Cerebellar cortex (tissue), 1 donor: ENCODE data around the gene SRRT.
"Not testable (repeated sequence)": the region's sequence is repeated elsewhere in the genome, so short reads cannot be mapped to it uniquely, and the experiment has no call there.

Experiments
- DNase-seq: peaks from one replicate; pipeline ENCODE4 v3.0.0-alpha.2; 2015; ENCODE audit warnings: low spot score

SRRT gene

GRCh38 chr7:100893910-100894721 lies 19.2 kb downstream of the SRRT start:
- no peak for DNase-seq

GRCh38 chr7:100894860-100895700 lies 20.2 kb downstream of the SRRT start:
- peak; percentile 54 for DNase-seq

GRCh38 chr7:100895701-100895955 lies 20.7 kb downstream of the SRRT start, which contains the start of gene ACHE:
TSS of gene ACHE (minus strand) at chr7:100895888. CDS start at chr7:100894232, 1,656 bp downstream.
- DNase-seq, result no peak

DNA sequence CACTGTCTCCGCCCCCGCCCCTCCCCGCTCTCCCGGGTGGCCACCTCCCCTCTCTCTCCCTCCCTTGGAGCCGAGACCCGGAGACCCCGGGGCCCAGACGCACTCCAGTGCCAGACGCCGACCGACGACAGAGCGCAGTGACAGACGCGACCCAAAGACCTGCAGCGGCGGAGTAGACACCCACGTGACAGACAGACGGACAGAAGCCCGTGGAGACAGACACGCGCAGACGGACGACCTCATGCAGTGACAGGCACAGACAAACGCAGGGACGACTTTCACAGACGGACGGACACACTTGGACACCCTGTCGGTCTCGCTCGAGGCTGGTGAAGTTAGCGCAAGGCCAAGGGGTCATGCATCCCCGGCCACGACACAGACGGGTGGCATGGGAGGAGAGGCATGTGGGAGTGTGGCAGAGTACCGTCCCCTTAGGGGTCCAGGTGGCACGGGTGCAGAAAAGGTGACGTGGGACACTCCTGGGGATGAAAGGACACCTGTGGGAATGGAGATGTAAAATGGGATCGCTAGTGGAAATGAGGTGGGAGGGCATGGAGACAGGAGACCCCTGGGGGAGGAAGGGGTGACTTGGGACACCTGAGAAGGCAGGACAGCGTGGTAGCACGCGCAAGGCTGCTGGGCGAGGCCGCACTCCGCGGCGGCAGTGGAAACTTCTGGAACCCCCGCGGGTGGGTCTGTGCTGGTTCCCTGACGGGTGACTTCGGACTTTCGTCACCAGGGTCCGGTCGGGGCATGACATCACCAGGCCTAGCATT lies 21.2 kb downstream of the SRRT start:
- DNase-seq, result peak; percentile 79

- DNase-seq, result no peak
Observed at GRCh38 chr7:100896732-100897608, 22.1 kb downstream of the SRRT start.

DNA sequence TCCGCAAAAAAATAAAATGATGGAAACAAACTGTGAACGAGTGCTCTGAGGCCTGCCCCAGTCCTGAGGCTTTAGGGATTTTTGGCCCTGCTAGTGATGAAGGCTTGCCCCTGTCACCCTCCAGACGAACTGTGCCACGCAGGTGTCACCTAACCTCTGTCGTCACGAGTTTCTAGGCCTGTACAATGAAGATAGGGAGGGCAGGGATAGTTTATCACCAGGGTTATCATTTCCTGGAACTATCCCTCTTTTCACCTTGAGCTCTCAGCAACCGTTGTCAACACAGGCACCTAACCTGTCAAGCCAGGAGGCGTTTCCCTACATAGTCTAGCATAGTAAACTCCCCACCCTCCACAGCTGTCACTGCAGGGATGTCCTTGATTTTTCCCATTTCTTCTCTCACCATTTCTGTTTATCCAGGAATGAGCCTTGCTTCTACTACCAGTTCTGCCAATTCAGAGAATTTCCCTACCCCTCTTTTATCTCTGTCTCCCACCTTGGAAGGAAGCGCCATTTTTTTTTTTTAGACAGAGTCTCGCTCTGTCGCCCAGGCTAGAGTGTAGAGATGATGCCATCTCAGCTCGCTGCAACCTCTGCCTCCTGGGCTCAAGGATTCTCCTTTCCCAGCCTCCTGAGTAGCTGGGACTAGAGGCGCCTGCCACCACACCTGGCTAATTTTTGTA lies 23.0 kb downstream of the SRRT start:
- DNase-seq, result no peak

DNA sequence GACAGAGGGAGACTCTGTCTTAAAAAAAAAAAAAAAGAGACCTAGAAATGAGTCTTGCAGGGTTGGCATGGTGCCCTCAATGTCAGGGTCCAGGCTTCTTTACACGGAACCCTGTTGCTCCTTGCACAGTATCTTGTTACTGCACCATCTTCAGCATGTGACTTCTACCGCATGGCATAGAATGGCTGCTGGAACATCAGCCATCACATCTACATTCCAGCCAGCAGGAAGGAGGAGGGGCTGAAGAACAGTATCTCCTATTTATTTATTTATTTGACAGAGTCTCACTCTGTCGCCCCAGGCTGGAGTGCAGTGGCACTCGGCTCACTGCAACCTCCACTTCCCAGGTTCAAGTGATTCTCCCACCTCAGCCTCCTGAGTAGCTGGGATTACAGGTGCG lies 24.5 kb downstream of the SRRT start:
- DNase-seq, result no peak

- DNase-seq, result no peak
Observed at GRCh38 chr7:100900978-100901377, 26.1 kb downstream of the SRRT start.

- no peak for DNase-seq
Observed at GRCh38 chr7:100901921-100902332, 27.0 kb downstream of the SRRT start.

GRCh38 chr7:100902638-100903037 lies 27.7 kb downstream of the SRRT start:
- no peak for DNase-seq

DNA sequence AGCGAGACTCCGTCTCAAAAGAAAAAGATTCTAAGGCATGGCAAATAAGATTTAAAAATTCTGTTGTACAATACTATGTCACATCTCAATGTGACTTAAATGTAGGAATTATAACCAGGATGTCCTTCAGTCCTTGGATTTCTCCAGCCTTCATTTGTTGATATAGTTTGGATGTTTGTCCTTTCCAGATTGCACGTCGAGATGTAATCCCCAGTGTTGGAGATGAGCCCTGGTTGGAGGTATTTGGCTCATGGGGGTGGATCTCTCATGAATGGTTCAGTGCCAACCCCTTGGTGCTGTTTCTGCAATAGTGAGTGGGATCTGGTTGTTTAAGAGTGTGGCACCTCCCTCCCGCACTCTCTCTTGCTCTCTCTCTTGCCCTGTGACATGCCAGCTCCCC lies 33.6 kb downstream of the SRRT start:
- no peak for DNase-seq

DNA sequence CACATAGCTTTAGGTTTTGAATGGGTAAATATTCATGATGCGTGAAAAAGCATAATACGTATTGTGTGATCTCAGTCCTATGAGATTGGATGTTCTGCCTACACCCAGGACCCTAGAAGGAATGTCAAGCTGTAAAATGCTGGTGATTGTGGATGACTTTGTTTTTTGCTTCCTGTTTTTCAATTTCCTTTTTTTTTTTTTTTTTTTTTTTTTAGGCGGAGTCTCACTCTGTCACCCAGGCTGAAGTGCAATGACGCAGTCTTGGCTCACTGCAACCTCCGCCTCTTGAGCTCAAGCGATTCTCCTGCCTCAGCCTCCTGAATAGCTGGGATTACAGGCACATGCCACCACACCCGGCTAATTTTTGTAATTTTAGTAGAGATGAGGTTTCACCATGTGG lies 35.5 kb downstream of the SRRT start:
- DNase-seq, result not testable (repeated sequence)

- no peak for DNase-seq
Observed at GRCh38 chr7:100911484-100911883, 36.6 kb downstream of the SRRT start.

DNA sequence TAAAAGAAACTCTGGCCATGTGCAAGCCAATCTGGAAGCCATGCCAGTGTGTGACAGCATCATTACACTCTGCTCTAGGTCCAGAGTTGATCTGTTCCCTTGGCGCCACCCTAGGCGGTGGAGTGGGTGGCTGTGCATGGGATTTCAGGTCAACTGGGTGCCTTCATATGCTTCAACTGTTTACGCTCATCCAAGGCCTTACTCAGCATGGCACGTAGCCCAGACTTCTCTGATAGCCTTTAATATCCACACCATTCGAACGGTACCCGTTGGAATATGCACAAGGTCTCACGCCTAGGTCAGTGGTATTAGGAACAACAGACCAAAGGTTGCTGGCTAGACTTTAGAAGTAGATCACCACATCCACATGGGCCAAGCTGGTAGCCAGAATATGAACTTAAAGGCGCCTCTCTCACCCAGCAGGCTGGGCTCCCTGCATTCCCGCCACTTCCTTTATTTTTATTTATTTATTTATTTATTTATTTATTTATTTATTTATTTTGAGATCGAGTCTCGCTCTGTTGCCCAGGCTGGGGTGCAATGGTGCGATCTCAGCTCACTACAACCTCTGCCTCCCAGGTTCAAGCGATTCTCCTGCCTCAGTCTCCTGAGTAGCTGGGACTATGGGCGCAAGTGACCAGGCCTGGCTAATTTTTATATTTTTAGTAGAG lies 39.4 kb downstream of the SRRT start:
- no peak for DNase-seq

- no peak for DNase-seq
Observed at GRCh38 chr7:100914879-100915447, 40.1 kb downstream of the SRRT start.

GRCh38 chr7:100919335-100919734 lies 44.4 kb downstream of the SRRT start:
- not testable (repeated sequence) for DNase-seq

- DNase-seq, result not testable (repeated sequence)
Observed at GRCh38 chr7:100919779-100920437, 45.0 kb downstream of the SRRT start.

DNA sequence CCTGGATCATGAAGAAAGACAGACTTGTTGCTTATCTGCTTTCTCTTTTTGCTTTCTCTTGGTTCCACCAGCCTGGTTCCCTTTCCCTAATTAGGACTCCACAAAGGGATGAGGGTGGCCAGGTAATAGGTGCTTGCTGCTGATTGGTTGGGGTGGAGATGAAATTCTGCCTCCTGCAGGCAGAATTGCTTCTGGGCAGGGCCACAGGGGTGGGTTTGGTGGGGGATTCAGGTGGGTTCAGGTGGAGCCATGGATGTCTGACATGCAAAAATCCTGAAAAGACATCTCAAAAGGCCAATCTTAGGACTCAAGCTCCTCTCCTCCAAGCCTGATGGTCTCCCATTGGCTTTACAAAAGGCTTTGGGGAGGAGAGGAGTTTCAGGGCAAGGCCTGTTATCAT lies 46.1 kb downstream of the SRRT start:
- DNase-seq, result no peak

GRCh38 chr7:100923616-100924015 lies 48.7 kb downstream of the SRRT start:
- not testable (repeated sequence) for DNase-seq

DNA sequence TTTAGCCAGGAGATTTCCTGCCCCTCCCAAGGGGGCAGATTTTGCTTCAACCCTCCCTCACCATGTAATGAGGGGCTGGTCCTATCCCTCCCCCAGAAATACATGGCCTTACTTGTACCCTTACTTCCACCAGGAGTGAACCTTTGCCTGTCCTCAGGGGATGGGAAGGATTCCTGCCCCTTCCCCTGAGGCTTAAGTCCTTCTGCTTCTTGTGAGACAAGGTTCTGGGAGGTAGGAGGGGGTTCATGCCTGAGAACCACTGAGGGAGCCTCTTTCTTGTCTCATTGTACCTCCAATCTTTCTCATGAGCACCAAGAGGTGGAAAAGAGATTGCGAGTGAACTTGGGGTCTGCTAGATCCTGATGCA lies 54.9 kb downstream of the SRRT start:
- DNase-seq, result no peak
